ENCODE measurements around the gene EPC2.
A peak's percentile ranks its signal among the peaks of the same experiment; 100 is the strongest.
"Not testable (repeated sequence)": the region's sequence is repeated elsewhere in the genome, so short reads cannot be mapped to it uniquely, and the experiment has no call there.

The EPC2 gene

DNA sequence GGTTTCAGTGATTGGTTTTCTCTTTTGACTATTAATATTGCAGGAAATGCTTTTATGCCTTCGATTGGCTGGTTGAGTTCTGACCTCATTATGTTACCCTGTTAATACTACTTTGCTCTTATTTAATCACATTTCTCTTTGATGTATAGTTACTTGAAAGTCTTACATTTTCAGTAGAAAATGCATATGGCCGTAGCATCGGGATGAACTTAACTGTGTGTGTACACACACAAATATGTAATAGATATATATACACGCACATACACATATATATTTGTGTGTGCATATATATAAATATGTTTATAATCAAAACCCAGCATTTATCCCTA is 1.6 kb downstream of the EPC2 start:
- peak overlapping the region; percentile 78 for H3K4me3 ChIP-seq (ENCODE audit: control insufficient read depth, low read depth, low read length)
- no peak for DNase-seq (ENCODE audit: low read depth)
- TF ChIP-seq, protein P1, sequence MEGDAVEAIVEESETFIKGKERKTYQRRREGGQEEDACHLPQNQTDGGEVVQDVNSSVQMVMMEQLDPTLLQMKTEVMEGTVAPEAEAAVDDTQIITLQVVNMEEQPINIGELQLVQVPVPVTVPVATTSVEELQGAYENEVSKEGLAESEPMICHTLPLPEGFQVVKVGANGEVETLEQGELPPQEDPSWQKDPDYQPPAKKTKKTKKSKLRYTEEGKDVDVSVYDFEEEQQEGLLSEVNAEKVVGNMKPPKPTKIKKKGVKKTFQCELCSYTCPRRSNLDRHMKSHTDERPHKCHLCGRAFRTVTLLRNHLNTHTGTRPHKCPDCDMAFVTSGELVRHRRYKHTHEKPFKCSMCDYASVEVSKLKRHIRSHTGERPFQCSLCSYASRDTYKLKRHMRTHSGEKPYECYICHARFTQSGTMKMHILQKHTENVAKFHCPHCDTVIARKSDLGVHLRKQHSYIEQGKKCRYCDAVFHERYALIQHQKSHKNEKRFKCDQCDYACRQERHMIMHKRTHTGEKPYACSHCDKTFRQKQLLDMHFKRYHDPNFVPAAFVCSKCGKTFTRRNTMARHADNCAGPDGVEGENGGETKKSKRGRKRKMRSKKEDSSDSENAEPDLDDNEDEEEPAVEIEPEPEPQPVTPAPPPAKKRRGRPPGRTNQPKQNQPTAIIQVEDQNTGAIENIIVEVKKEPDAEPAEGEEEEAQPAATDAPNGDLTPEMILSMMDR (IDR thresholded peaks at IDR 0.05; ENCODE audit: control insufficient read depth, insufficient read depth, low read depth, low read length, missing control alignments): no peak

DNA sequence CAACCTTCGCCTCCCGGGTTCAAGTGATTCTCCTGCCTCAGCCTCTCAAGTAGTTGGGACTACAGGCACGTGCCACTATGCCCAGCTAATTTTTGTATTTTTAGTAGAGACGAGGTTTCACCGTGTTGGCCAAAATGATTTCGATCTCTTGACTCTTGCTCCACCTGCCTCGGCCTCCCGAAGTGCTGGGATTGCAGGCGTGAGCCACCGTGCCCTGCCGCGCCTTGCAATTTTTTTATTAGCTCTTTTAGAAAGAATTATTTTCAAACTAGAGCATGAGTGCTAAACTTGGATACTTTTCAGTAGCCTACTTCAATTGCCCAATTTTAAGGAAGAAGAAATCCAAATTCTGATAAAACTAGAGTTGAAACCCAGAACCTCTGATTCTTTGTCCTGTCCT is 3.2 kb downstream of the EPC2 start:
- not testable (repeated sequence) for DNase-seq (ENCODE audit: low read depth); H3K4me3 ChIP-seq (ENCODE audit: control insufficient read depth, low read depth, low read length)

DNA sequence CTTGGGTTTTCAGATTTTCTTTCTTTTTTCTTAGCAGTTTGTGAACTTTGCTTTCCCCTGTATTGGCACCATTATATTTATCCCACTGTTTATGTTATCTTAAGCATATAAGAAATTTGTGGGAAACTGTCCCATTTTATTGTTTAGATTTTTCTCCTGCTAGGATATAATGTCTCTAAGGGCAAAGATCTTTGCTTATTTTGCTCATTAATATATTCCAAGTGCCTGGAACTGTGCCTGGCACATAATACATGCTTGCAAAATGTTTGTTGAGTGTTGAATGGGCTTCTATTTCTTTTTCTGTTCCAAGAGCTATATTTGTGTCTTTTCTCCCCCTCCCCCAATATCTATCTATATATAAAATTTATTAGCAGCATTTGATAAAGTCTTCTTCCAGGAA is 5.4 kb downstream of the EPC2 start:
- no peak for DNase-seq (ENCODE audit: low read depth)
- TF ChIP-seq, protein P1 (IDR thresholded peaks at IDR 0.05; ENCODE audit: control insufficient read depth, insufficient read depth, low read depth, low read length, missing control alignments): no peak
- H3K4me3 ChIP-seq (ENCODE audit: control insufficient read depth, low read depth, low read length): no peak overlapping the region

DNA sequence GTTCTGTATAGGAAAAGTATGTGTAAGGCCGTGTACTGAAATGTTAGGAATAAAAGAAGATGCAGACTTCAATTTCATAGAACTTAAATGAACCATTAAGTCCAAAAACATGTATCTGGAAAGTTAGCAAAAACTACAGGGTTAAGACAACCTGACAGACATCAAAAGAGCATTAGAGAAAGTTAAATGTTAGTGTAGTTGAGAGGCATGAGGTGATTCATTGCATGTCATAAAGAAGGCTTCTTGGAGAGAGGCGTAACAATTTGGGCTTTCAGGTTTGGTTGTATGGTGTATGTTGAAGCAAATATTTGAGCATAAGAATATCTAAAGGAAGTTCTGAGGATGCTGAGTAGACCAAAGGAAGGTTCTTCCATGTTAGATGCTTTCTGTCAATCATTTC is 6.3 kb downstream of the EPC2 start:
- H3K4me3 ChIP-seq (ENCODE audit: control insufficient read depth, low read depth, low read length): no peak overlapping the region
- TF ChIP-seq, protein P1 (IDR thresholded peaks at IDR 0.05; ENCODE audit: control insufficient read depth, insufficient read depth, low read depth, low read length, missing control alignments): no peak
- DNase-seq (ENCODE audit: low read depth): no peak

DNA sequence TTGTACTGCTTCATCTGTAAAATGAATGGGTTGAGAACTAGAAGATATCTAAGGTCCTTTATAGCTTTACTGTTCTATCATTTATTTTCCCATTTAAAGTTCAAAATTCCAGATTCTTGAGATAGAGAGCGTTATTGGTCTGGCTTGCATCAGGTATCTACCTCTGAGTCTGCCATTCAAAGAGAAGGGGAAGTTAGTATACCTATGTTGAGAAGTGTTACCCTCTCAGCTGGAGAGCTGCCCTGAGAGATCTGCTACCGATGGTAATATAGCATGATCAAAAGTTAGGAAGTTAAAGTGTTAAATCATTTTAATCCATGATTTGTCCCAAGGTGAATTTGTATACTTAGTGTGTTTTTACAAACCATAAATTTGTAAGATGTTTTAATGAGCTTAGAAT is 7.4 kb downstream of the EPC2 start:
- H3K4me3 ChIP-seq (ENCODE audit: control insufficient read depth, low read depth, low read length): no peak overlapping the region
- DNase-seq (ENCODE audit: low read depth): no peak
- TF ChIP-seq, protein P1 (IDR thresholded peaks at IDR 0.05; ENCODE audit: control insufficient read depth, insufficient read depth, low read depth, low read length, missing control alignments): no peak

DNA sequence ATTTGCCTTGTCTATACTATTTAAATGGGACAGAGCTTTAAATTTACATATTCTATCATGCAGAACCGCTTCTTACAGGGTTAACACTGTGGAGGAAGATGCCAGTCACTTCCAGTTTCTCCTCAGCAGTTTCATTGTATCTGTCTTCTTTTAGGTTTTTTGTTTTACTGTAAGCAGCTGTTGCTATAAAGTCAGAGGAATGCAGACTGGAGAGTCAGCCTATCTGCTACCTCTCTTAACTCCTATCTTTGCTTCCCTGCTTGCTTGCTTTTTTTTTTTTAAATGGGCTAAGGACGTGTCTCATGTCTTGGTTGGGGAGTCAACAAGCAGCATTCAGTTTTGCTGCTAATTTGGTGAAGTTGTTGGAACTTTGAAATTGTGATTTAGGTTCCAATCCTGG is 8.9 kb downstream of the EPC2 start:
- no peak for DNase-seq (ENCODE audit: low read depth)
- TF ChIP-seq, protein P1 (IDR thresholded peaks at IDR 0.05; ENCODE audit: control insufficient read depth, insufficient read depth, low read depth, low read length, missing control alignments): no peak

DNA sequence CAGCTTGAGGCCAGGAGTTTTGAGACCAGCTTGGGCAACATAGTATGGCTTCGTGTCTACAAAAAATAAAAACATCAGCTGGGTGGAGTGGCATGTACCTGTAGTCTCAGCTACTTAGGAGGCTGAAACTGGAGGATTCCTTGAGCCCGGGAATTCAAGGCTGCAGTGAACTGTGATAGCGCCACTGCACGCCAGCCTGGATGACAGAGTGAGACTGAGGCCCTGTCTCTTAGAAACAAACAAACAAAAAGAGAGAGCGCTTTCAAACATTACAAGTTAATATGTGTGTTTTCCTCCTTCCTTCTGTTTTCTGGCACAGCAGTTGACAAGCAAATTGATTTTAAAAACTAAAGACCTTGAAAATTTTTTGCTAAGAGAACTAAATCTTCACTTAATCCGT is 9.9 kb downstream of the EPC2 start:
- H3K4me3 ChIP-seq (ENCODE audit: control insufficient read depth, low read depth, low read length): no peak overlapping the region
- DNase-seq (ENCODE audit: low read depth): no peak
- TF ChIP-seq, protein P1 (IDR thresholded peaks at IDR 0.05; ENCODE audit: control insufficient read depth, insufficient read depth, low read depth, low read length, missing control alignments): no peak

More for the DNA sequence above, 8.9 kb downstream of the EPC2 start:
- H3K4me3 ChIP-seq (ENCODE audit: control insufficient read depth, low read depth, low read length): no peak overlapping the region
